Measurements from ENCODE around the gene CRYBA2. TPM values are rescaled to one million over a fixed set of nuclear protein-coding genes. Genes with fewer than 3 reads are reported as not detected.

The CRYBA2 gene
- total RNA-seq, 1 donor, result not detected

DNA sequence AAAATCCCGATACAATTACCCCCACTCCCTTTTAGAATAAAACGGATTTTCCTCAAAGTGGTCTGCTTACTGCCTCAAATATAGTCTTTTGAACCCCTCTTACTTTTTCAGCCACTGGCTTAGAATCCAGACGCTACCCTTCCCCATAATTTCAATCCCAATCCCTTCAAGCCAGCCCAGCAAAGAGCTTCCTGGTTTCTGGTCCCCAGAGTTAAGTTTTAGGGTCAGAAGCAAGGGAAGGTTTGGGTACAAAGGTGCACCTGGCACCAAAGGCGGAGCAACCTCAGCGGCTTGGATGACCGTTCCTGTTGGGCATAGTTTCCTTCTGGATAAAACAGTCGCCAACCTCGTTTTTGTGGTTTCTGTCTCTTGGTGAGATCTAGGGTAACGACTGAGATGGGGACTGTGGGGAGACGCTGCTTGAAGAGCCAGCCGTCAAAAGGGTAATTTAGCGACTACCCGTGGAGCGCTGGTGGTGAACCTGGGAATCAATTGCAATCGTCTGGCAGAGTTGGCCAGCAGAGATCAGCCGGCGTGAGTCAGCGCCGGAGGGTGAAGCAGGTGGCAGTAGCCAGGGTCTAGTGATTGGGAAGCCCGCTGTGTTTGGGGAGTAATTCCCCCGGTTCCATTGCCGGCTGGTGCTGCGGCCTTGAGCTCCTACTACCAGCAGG lies 9.8 kb downstream of the CRYBA2 start:
- Histone ChIP-seq H3K27ac (ENCODE audit: low read depth, low read length) (no peak overlapping the region), H3K4me3 (ENCODE audit: insufficient read depth, low read length) (no peak overlapping the region), H3K4me1 (ENCODE audit: insufficient read depth, low read length) (no peaks in the 10 kb centered on the region), H3K4me2 (ENCODE audit: insufficient read depth, low read length) (no peak overlapping the region), H2AFZ (ENCODE audit: low read length) (no peak overlapping the region), H3K9me3 (ENCODE audit: low read depth, low read length) (no peaks in the 10 kb centered on the region), H3K79me2 (ENCODE audit: insufficient read depth, low read length) (no peaks in the 10 kb centered on the region), H3K27me3 (ENCODE audit: insufficient read depth, low read length) (peaks cover 77% of the 10 kb centered on the region), H3K36me3 (ENCODE audit: insufficient read depth, low read length) (no peaks in the 10 kb centered on the region), H4K20me1 (ENCODE audit: insufficient read depth, low read length) (peaks cover 3% of the 10 kb centered on the region)
- DNase-seq (ENCODE audit: insufficient read length, low spot score, missing footprints), result peak; percentile 82
- no peak for TF ChIP-seq CTCF (IDR thresholded peaks at IDR 0.05; ENCODE audit: extremely low read depth, low read depth, low read length)

- DNase-seq (ENCODE audit: insufficient read length, low spot score, missing footprints), result peak; percentile 80
- TF ChIP-seq CTCF (IDR thresholded peaks at IDR 0.05; ENCODE audit: extremely low read depth, low read depth, low read length), result no peak
- Histone ChIP-seq H3K9me3 (ENCODE audit: low read depth, low read length) (no peaks in the 10 kb centered on the region), H3K4me3 (ENCODE audit: insufficient read depth, low read length) (no peak overlapping the region), H3K27me3 (ENCODE audit: insufficient read depth, low read length) (peaks cover 74% of the 10 kb centered on the region), H3K4me1 (ENCODE audit: insufficient read depth, low read length) (no peaks in the 10 kb centered on the region), H3K79me2 (ENCODE audit: insufficient read depth, low read length) (no peaks in the 10 kb centered on the region), H4K20me1 (ENCODE audit: insufficient read depth, low read length) (peaks cover 3% of the 10 kb centered on the region), H3K27ac (ENCODE audit: low read depth, low read length) (no peak overlapping the region), H2AFZ (ENCODE audit: low read length) (no peak overlapping the region), H3K36me3 (ENCODE audit: insufficient read depth, low read length) (no peaks in the 10 kb centered on the region), H3K4me2 (ENCODE audit: insufficient read depth, low read length) (no peak overlapping the region)
These were observed 10.5 kb downstream of the CRYBA2 start for GRCh38 chr2:218982586-218983262.

DNA sequence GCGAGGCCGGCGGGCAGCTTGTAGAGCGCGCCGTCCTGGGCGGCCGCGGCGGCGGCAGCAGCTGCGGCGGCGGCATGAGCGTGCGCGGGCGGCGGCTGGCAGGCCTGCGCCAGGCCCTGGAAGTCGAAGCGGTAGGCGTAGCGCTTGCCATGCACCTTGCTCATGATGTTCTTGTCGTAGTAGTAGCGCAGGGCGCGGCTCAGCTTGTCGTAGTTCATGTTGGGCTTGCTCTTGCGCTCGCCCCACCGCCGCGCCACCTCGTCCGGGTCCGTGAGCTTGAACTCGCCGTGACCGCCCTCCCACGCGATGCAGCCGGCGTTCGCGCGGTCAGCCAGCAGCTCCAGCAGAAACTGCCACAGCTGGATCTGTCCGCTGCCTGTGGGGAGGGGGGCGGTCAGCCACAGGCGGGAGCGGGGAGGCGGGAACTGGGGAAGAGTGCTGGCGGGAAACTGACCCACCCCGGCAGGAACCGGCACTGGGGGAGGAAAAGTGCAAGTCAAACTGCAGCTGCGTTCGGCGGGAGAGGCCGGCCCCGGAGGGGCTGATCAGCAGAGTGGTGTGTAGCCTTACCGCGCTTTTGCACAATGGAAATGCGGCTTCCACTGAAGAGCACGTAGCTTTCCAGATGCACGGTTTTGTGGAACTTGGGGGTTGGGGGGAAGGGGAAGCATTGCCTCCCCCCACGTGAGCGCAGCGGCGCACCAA lies 11.2 kb downstream of the CRYBA2 start:
- Histone ChIP-seq H3K27me3 (ENCODE audit: insufficient read depth, low read length) (peaks cover 73% of the 10 kb centered on the region), H3K9me3 (ENCODE audit: low read depth, low read length) (no peaks in the 10 kb centered on the region), H3K4me3 (ENCODE audit: insufficient read depth, low read length) (no peak overlapping the region), H3K27ac (ENCODE audit: low read depth, low read length) (no peak overlapping the region), H3K79me2 (ENCODE audit: insufficient read depth, low read length) (no peaks in the 10 kb centered on the region), H3K4me2 (ENCODE audit: insufficient read depth, low read length) (peak overlapping the region; percentile 28), H2AFZ (ENCODE audit: low read length) (no peak overlapping the region), H3K4me1 (ENCODE audit: insufficient read depth, low read length) (no peaks in the 10 kb centered on the region), H4K20me1 (ENCODE audit: insufficient read depth, low read length) (peaks cover 3% of the 10 kb centered on the region), H3K36me3 (ENCODE audit: insufficient read depth, low read length) (no peaks in the 10 kb centered on the region)
- no peak for TF ChIP-seq CTCF (IDR thresholded peaks at IDR 0.05; ENCODE audit: extremely low read depth, low read depth, low read length)
- peak; percentile 87 for DNase-seq (ENCODE audit: insufficient read length, low spot score, missing footprints)

DNA sequence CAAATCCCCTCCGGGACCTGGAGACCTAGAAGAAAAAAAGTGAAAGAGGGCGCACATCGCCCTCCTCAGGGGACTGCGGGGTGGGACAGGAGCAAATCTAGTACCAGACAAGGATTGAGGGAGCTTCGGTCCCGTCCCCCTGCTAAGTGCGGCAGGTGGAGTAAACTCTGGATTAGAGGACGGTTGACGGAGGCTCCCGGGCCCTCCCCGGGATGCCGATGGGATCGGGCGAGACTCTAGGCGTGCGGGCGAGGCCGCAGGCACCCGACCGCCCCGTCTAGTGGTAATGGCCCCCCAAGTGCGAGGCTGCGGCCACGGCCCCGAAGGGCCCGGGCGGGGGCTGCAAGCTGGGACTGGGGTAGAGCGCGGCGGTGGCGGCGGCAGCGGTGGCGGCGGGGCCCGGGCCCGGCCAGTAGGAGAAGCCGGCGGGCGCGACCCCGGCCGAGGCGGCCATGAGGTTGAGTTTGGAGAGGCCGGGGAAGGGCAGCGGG lies 11.8 kb downstream of the CRYBA2 start:
- Histone ChIP-seq H3K4me1 (ENCODE audit: insufficient read depth, low read length) (no peaks in the 10 kb centered on the region), H3K4me3 (ENCODE audit: insufficient read depth, low read length) (no peak overlapping the region), H2AFZ (ENCODE audit: low read length) (no peak overlapping the region), H3K79me2 (ENCODE audit: insufficient read depth, low read length) (no peaks in the 10 kb centered on the region), H3K27ac (ENCODE audit: low read depth, low read length) (no peak overlapping the region), H4K20me1 (ENCODE audit: insufficient read depth, low read length) (no peaks in the 10 kb centered on the region), H3K36me3 (ENCODE audit: insufficient read depth, low read length) (no peaks in the 10 kb centered on the region), H3K9me3 (ENCODE audit: low read depth, low read length) (no peaks in the 10 kb centered on the region), H3K4me2 (ENCODE audit: insufficient read depth, low read length) (no peak overlapping the region), H3K27me3 (ENCODE audit: insufficient read depth, low read length) (peaks cover 72% of the 10 kb centered on the region)
- DNase-seq (ENCODE audit: insufficient read length, low spot score, missing footprints), result peak; percentile 72
- no peak for TF ChIP-seq CTCF (IDR thresholded peaks at IDR 0.05; ENCODE audit: extremely low read depth, low read depth, low read length)
